ENCODE data around the gene TRIML2. TPM values are rescaled to one million over a fixed set of nuclear protein-coding genes. Genes with fewer than 3 reads are reported as not detected.

TRIML2 gene
- total RNA-seq, 1 donor from 2014 or later, result not detected

GRCh38 chr4:188127214-188127874 is 17.9 kb upstream of the TRIML2 start:
- Mint-ChIP-seq H3K4me1 (ENCODE audit: low read depth) (no peaks in the 10 kb centered on the region), H3K4me3 (no peak overlapping the region), H3K36me3 (ENCODE audit: low read depth) (no peaks in the 10 kb centered on the region), H3K27me3 (ENCODE audit: insufficient read depth) (no peaks in the 10 kb centered on the region), H3K9me3 (peaks cover 30% of the 10 kb centered on the region), H3K27ac (no peak overlapping the region)
- no peak for DNase-seq (ENCODE audit: low spot score)
- intact Hi-C loops (cut with micrococcal nuclease), result no loop called here

GRCh38 chr4:188121530-188121929 is 12.1 kb upstream of the TRIML2 start:
- Mint-ChIP-seq H3K36me3 (ENCODE audit: low read depth) (no peaks in the 10 kb centered on the region), H3K4me3 (no peak overlapping the region), H3K9me3 (peaks cover 18% of the 10 kb centered on the region), H3K27me3 (ENCODE audit: insufficient read depth) (no peaks in the 10 kb centered on the region), H3K4me1 (ENCODE audit: low read depth) (no peaks in the 10 kb centered on the region), H3K27ac (no peak overlapping the region)
- DNase-seq (ENCODE audit: low spot score), result no peak
- intact Hi-C loops (cut with micrococcal nuclease), result no loop called here

GRCh38 chr4:188117631-188118324 is 8.4 kb upstream of the TRIML2 start:
- H3K27me3 Mint-ChIP-seq (ENCODE audit: insufficient read depth), result no peaks in the 10 kb centered on the region
- peaks cover 12% of the 10 kb centered on the region for H3K9me3 Mint-ChIP-seq
- H3K4me1 Mint-ChIP-seq (ENCODE audit: low read depth), result no peaks in the 10 kb centered on the region
- no peaks in the 10 kb centered on the region for H3K36me3 Mint-ChIP-seq (ENCODE audit: low read depth)
- H3K4me3 Mint-ChIP-seq, result no peak overlapping the region
- no peak for DNase-seq (ENCODE audit: low spot score)
- intact Hi-C loops (cut with micrococcal nuclease), result no loop called here
- H3K27ac Mint-ChIP-seq, result no peak overlapping the region

- H3K27ac Mint-ChIP-seq, result no peak overlapping the region
- no peaks in the 10 kb centered on the region for H3K36me3 Mint-ChIP-seq (ENCODE audit: low read depth)
- no peaks in the 10 kb centered on the region for H3K27me3 Mint-ChIP-seq (ENCODE audit: insufficient read depth)
- H3K9me3 Mint-ChIP-seq, result peaks cover 19% of the 10 kb centered on the region
- H3K4me3 Mint-ChIP-seq, result no peak overlapping the region
- no peaks in the 10 kb centered on the region for H3K4me1 Mint-ChIP-seq (ENCODE audit: low read depth)
- DNase-seq (ENCODE audit: low spot score), result no peak
- intact Hi-C loops (cut with micrococcal nuclease), result no loop called here
Measured at GRCh38 chr4:188113156-188113555, 3.8 kb upstream of the TRIML2 start.

- Mint-ChIP-seq H3K9me3 (peaks cover 24% of the 10 kb centered on the region), H3K36me3 (ENCODE audit: low read depth) (no peaks in the 10 kb centered on the region), H3K27ac (no peak overlapping the region), H3K4me1 (ENCODE audit: low read depth) (no peaks in the 10 kb centered on the region), H3K27me3 (ENCODE audit: insufficient read depth) (no peaks in the 10 kb centered on the region), H3K4me3 (no peak overlapping the region)
- intact Hi-C loops (cut with micrococcal nuclease), result no loop called here
- no peak for DNase-seq (ENCODE audit: low spot score)
Measured at GRCh38 chr4:188111955-188112354, 2.6 kb upstream of the TRIML2 start.

- Mint-ChIP-seq H3K9me3 (peaks cover 24% of the 10 kb centered on the region), H3K27me3 (ENCODE audit: insufficient read depth) (no peaks in the 10 kb centered on the region), H3K27ac (no peak overlapping the region), H3K4me1 (ENCODE audit: low read depth) (no peaks in the 10 kb centered on the region), H3K36me3 (ENCODE audit: low read depth) (no peaks in the 10 kb centered on the region), H3K4me3 (no peak overlapping the region)
- no peak for DNase-seq (ENCODE audit: low spot score)
- intact Hi-C loops (cut with micrococcal nuclease), result no loop called here
Measured at GRCh38 chr4:188110741-188111471, 1.5 kb upstream of the TRIML2 start.

- Mint-ChIP-seq H3K4me3 (no peak overlapping the region), H3K36me3 (ENCODE audit: low read depth) (no peaks in the 10 kb centered on the region), H3K9me3 (peaks cover 22% of the 10 kb centered on the region), H3K4me1 (ENCODE audit: low read depth) (no peaks in the 10 kb centered on the region), H3K27ac (no peak overlapping the region), H3K27me3 (ENCODE audit: insufficient read depth) (no peaks in the 10 kb centered on the region)
- intact Hi-C loops (cut with micrococcal nuclease), result no loop called here
- DNase-seq (ENCODE audit: low spot score), result no peak
Measured at GRCh38 chr4:188110036-188110435, 633 bp upstream of the TRIML2 start.

- Mint-ChIP-seq H3K27ac (no peak overlapping the region), H3K9me3 (peaks cover 26% of the 10 kb centered on the region), H3K4me3 (no peak overlapping the region), H3K36me3 (ENCODE audit: low read depth) (no peaks in the 10 kb centered on the region), H3K27me3 (ENCODE audit: insufficient read depth) (no peaks in the 10 kb centered on the region), H3K4me1 (ENCODE audit: low read depth) (no peaks in the 10 kb centered on the region)
- no peak for DNase-seq (ENCODE audit: low spot score)
- intact Hi-C loops (cut with micrococcal nuclease), result no loop called here
Measured at GRCh38 chr4:188107931-188108843, 1.2 kb downstream of the TRIML2 start.

GRCh38 chr4:188106454-188106853 is 2.9 kb downstream of the TRIML2 start:
- DNase-seq (ENCODE audit: low spot score), result no peak
- intact Hi-C loops (cut with micrococcal nuclease), result no loop called here
- Mint-ChIP-seq H3K27ac (no peak overlapping the region), H3K4me3 (no peak overlapping the region), H3K9me3 (peaks cover 26% of the 10 kb centered on the region), H3K27me3 (ENCODE audit: insufficient read depth) (no peaks in the 10 kb centered on the region), H3K4me1 (ENCODE audit: low read depth) (no peaks in the 10 kb centered on the region), H3K36me3 (ENCODE audit: low read depth) (no peaks in the 10 kb centered on the region)

GRCh38 chr4:188092824-188093223 is 16.6 kb downstream of the TRIML2 start:
- no peaks in the 10 kb centered on the region for H3K4me1 Mint-ChIP-seq (ENCODE audit: low read depth)
- no peaks in the 10 kb centered on the region for H3K36me3 Mint-ChIP-seq (ENCODE audit: low read depth)
- H3K27ac Mint-ChIP-seq, result no peak overlapping the region
- intact Hi-C loops (cut with micrococcal nuclease), result no loop called here
- peaks cover 32% of the 10 kb centered on the region for H3K9me3 Mint-ChIP-seq
- H3K4me3 Mint-ChIP-seq, result no peak overlapping the region
- DNase-seq (ENCODE audit: low spot score), result no peak
- no peaks in the 10 kb centered on the region for H3K27me3 Mint-ChIP-seq (ENCODE audit: insufficient read depth)

GRCh38 chr4:188086858-188087257 is 22.5 kb downstream of the TRIML2 start:
- intact Hi-C loops (cut with micrococcal nuclease), result no loop called here
- Mint-ChIP-seq H3K36me3 (ENCODE audit: low read depth) (no peaks in the 10 kb centered on the region), H3K9me3 (peaks cover 39% of the 10 kb centered on the region), H3K27me3 (ENCODE audit: insufficient read depth) (no peaks in the 10 kb centered on the region), H3K4me3 (no peak overlapping the region), H3K4me1 (ENCODE audit: low read depth) (no peaks in the 10 kb centered on the region), H3K27ac (no peak overlapping the region)
- no peak for DNase-seq (ENCODE audit: low spot score)

GRCh38 chr4:188082796-188083195 is 26.6 kb downstream of the TRIML2 start:
- no peaks in the 10 kb centered on the region for H3K36me3 Mint-ChIP-seq (ENCODE audit: low read depth)

More at GRCh38 chr4:188082796-188083195, 26.6 kb downstream of the TRIML2 start:
- Mint-ChIP-seq H3K27ac (no peak overlapping the region), H3K4me1 (ENCODE audit: low read depth) (no peaks in the 10 kb centered on the region), H3K4me3 (no peak overlapping the region), H3K27me3 (ENCODE audit: insufficient read depth) (no peaks in the 10 kb centered on the region), H3K9me3 (peaks cover 28% of the 10 kb centered on the region)
- DNase-seq (ENCODE audit: low spot score), result no peak
- intact Hi-C loops (cut with micrococcal nuclease), result no loop called here
